Hematopoietic multipotent progenitor cell treated with erythropoietin and hydrocortisone succinate and interleukin-3 and kit ligand, for 6 days (in vitro differentiated cells): ENCODE measurements around the gene EFHD1.

ENCODE experiments used
- DNase-seq: peaks from one replicate; pipeline ENCODE4 v3.0.0-alpha.2; 2015

The EFHD1 gene

GRCh38 chr2:232633413-232634205 lies at the start of gene EFHD1:
EFHD1 (plus strand) TSS chr2:232633604; CDS start chr2:232633705, 101 bp downstream.
- DNase-seq = peak; percentile 82

- no peak for DNase-seq
Observed at GRCh38 chr2:232584238-232584637, 49.2 kb upstream of the EFHD1 start.

GRCh38 chr2:232586943-232587505 lies 46.4 kb upstream of the EFHD1 start:
- no peak for DNase-seq

GRCh38 chr2:232587512-232587911 lies 45.9 kb upstream of the EFHD1 start:
- DNase-seq = no peak

- no peak for DNase-seq
Observed at GRCh38 chr2:232588031-232588430, 45.4 kb upstream of the EFHD1 start.

GRCh38 chr2:232588680-232589585 lies 44.5 kb upstream of the EFHD1 start:
- DNase-seq = no peak

- no peak for DNase-seq
Observed at GRCh38 chr2:232592772-232593395, 40.5 kb upstream of the EFHD1 start.

GRCh38 chr2:232593982-232594381 lies 39.4 kb upstream of the EFHD1 start:
- DNase-seq = no peak

- DNase-seq = no peak
Observed at GRCh38 chr2:232597362-232598079, 35.9 kb upstream of the EFHD1 start.

- DNase-seq = no peak
Observed at GRCh38 chr2:232598293-232598692, 35.1 kb upstream of the EFHD1 start.

GRCh38 chr2:232600053-232600773 lies 33.2 kb upstream of the EFHD1 start:
- no peak for DNase-seq

GRCh38 chr2:232603283-232603682 lies 30.1 kb upstream of the EFHD1 start:
- no peak for DNase-seq

GRCh38 chr2:232604535-232604934 lies 28.9 kb upstream of the EFHD1 start:
- no peak for DNase-seq

GRCh38 chr2:232607011-232607410 lies 26.4 kb upstream of the EFHD1 start:
- DNase-seq = no peak

- no peak for DNase-seq
Observed at GRCh38 chr2:232609607-232610006, 23.8 kb upstream of the EFHD1 start.

- no peak for DNase-seq
Observed at GRCh38 chr2:232610081-232610480, 23.3 kb upstream of the EFHD1 start.

- no peak for DNase-seq
Observed at GRCh38 chr2:232611061-232611460, 22.3 kb upstream of the EFHD1 start.

- DNase-seq = peak; percentile 67
Observed at GRCh38 chr2:232611559-232612218, 21.7 kb upstream of the EFHD1 start.

- no peak for DNase-seq
Observed at GRCh38 chr2:232613538-232614134, 19.8 kb upstream of the EFHD1 start.

- no peak for DNase-seq
Observed at GRCh38 chr2:232615339-232615738, 18.1 kb upstream of the EFHD1 start.

GRCh38 chr2:232621186-232621585 lies 12.2 kb upstream of the EFHD1 start:
- no peak for DNase-seq
